GM13977 (cell line): Measurements from ENCODE around the gene LIN28B.
"Not testable (repeated sequence)": the region's sequence is repeated elsewhere in the genome, so short reads cannot be mapped to it uniquely, and the experiment has no call there.

Source experiments
- DNase-seq: peaks from one replicate; pipeline ENCODE4 v3.0.0; 2012; ENCODE audit warnings: low spot score
- in situ Hi-C: fragments of 300-500 bp; cut with MboI; formaldehyde crosslinking; loops from one replicate; pipeline ENCODE4 v1.12.0; 2022; ENCODE audit warnings: low sequenced_read_pairs, low pct_unique_long_range_greater_than_20kb, mixed read lengths, inconsistent platforms; ENCODE audit not compliant: unreplicated experiment
- TF ChIP-seq, protein P1 (sequence below): IDR thresholded peaks from 2 replicates; pipeline ENCODE4 v1.5.1; 2012; ENCODE audit warnings: mild to moderate bottlenecking, control low read depth; ENCODE audit not compliant: insufficient read depth; ENCODE audit errors: extremely low read depth, missing control alignments

LIN28B gene

DNA sequence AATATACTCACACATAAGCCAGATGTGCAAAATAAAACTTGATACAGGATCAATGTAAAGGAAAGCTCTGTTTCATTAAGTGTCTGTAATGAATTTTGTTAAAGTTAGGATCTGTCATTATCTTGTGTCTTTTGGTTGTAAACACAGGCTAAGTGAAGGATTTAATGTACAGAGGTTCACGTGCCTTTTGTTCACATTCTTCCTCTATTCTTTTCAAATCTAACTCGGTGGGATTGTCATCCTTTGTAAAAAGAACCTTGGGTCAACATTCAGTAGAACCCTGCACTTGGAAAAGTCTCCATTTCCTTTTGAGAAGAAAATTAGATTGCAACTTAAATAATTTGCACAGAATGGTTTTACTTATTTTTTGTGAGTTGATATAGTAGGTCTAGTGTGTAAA, 7.7 kb upstream of the LIN28B start:
- in situ Hi-C loops: no loop called here
- TF ChIP-seq, protein P1, sequence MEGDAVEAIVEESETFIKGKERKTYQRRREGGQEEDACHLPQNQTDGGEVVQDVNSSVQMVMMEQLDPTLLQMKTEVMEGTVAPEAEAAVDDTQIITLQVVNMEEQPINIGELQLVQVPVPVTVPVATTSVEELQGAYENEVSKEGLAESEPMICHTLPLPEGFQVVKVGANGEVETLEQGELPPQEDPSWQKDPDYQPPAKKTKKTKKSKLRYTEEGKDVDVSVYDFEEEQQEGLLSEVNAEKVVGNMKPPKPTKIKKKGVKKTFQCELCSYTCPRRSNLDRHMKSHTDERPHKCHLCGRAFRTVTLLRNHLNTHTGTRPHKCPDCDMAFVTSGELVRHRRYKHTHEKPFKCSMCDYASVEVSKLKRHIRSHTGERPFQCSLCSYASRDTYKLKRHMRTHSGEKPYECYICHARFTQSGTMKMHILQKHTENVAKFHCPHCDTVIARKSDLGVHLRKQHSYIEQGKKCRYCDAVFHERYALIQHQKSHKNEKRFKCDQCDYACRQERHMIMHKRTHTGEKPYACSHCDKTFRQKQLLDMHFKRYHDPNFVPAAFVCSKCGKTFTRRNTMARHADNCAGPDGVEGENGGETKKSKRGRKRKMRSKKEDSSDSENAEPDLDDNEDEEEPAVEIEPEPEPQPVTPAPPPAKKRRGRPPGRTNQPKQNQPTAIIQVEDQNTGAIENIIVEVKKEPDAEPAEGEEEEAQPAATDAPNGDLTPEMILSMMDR: no peak
- DNase-seq: no peak

DNA sequence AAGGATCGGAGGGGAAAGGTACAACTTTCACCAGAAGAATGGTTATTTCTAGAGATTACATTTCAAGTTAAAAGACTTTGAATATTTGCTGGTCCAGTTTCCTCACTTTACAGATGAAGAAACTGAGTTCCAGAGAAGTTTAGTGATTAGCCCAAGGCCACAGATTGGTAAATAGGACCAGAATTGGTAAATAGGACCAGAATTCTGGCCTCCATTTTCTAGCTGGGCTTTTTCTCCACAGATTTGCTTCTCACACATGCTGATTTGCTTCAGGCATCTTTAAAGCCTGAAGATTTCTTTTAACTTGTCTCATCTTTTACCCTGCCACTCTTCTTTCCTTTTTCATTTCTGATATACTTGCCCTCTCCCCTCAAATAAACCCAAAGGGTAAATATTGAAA, 5.2 kb upstream of the LIN28B start:
- no peak for DNase-seq
- in situ Hi-C loops: no loop called here
- TF ChIP-seq, protein P1: no peak

DNA sequence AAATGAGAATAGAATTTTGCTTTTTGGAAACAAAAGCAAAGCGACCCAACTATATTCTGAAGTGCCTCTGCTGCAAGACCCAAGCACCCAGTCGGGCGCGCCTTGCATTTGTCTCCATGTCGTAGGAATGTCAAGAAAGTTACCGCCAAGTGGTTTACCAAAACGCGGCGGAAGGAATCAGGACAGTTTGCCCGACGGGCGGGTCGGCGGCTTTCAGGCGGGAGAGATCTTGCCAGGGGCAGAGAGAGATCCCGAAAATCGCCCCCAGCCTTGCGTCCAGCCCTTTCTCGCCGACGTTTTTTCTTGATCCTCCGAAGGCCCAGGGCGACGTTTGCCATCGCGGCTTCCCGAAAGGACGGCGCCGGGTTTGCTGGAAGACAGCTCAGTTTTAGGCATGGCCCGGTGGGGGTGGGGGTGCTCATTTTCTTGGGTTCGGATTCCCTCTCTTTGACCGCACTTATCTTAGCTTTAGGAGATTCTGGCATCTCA, 4.0 kb upstream of the LIN28B start:
- in situ Hi-C loops: no loop called here
- TF ChIP-seq, protein P1: no peak
- no peak for DNase-seq

DNA sequence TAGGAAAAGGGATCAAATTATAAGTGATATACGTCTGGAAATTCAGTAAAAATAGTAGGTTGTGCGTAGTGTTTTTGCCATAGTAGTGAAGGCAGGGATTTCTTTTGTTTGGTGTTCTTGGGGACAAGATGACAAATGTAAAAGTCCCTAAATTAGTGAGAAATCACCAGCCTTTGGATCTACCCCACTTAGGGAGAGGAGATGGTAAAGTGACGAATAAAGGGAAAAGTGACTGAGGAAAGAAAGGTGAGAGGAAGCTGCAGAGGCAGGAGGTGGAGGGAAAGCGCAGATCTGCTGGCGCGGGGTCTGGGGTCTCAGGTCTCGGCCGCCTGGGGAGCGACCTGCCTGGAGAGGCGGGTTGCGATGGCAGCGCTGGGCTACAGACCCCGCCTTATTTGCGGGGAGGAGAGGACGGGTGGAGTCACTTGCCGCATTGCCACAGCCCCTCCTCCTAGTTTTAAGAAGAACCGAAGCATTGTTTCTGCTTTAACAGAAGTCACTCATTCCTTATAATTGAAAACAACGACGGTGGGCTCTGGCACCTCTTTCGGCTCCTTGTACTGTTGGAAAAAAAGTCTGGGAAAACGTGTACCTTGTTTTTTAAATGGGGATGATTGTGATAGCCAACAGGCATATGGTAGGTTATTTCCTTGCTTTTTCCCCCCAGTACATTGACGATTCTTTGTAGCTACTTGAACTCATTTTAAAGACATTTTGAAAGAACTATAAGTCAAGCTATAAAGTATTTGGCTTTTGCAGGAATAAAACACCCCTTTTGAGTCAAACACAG, 3.3 kb upstream of the LIN28B start:
- DNase-seq, in situ Hi-C loops: not testable (repeated sequence)

DNA sequence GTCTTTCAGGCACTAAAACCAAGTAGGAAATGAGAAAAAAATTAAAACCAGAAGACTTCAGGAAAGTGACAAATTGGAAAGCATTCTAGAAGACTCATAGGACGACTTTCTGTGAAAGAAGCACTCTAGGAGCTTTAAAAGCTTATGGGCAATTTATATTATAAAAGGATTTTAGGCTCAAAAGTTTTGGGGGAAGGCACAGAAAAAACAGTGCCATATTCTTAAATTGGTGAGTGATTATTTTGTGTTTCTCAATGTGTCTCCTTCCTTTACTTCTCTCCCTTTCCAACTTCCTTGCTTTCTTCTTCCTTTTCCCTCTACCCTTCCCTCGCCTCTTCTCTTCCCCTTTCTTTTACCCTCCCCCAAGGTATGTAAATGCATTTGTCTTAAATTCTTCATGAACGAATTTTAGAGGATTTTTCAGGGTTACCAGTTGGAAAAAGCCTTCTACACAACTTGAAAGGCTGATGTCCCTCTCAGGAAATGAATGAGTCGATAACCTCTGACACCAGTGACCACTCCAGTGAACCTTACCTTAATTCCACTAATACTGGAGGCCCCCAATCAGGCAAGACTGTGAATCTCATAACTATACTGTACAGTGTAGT, 2.6 kb upstream of the LIN28B start:
- DNase-seq: no peak
- in situ Hi-C loops: no loop called here
- TF ChIP-seq, protein P1: no peak

DNA sequence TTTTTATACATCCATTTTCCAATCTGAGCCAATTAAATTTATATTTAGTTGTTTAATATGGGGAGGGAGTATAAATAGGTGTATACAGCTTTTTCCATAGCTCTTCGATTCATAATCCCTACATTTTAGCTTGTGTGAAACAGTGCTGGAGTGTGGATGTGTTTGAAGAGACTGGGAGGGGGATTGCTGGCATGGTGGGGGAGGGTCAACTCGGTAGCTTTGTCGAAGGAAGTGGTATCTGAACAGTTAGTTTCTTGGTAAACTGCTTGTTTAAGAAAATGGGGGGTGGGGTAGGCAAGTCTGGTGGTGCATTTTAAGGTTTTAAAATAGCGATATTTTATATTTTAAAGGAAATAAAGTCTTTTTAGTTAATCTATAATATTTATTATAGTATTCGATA, 1.4 kb upstream of the LIN28B start:
- no peak for DNase-seq
- TF ChIP-seq, protein P1: no peak
- in situ Hi-C loops: no loop called here
